H1 (cell line): ENCODE results near the gene CASD1. TPM values are rescaled to one million over a fixed set of nuclear protein-coding genes. Genes with fewer than 3 reads are reported as not detected.

Experiments
- CTCF ChIA-PET: fragments of 300-600 bp; sonication (Branson Sonifier 250); formaldehyde crosslinking; loops from one replicate; lab custom pipeline; 2021; ENCODE audit not compliant: partially characterized antibody; lab: Charles Lee
- POLR2A ChIA-PET: fragments of 300-600 bp; sonication (Branson Sonifier 250); formaldehyde crosslinking; loops from one replicate; lab custom pipeline; 2021; ENCODE audit warnings: inconsistent platforms; ENCODE audit not compliant: partially characterized antibody; lab: Charles Lee
- DNase-seq, 2 experiments: peaks; one replicate each; pipeline versions ENCODE4 v3.0.0 to v3.0.0-alpha.2; 2010 to 2022; ENCODE audit warnings: low spot score in 2 of 2, low read depth in 1 of 2, mixed read lengths in 1 of 2
- FAIRE-seq: peaks from 2 replicates; lab custom pipeline; 2011; peaks lifted over from hg19 to GRCh38; lab: Jason Lieb, UNC
- H2AFZ ChIP-seq: 2 replicates; pipeline ENCODE4 v1.8.1; 2012; ENCODE audit warnings: low read length, inconsistent platforms
- H2AK5ac ChIP-seq: 2 replicates; pipeline ENCODE4 v1.6.1; 2013; ENCODE audit warnings: low read depth, low read length
- H2BK120ac ChIP-seq: replicated peaks from 2 replicates; pipeline ENCODE3; 2013; ENCODE audit warnings: low read depth, low read length, inconsistent platforms
- H2BK12ac ChIP-seq: 2 replicates; pipeline ENCODE4 v1.6.1; 2013; ENCODE audit warnings: low read depth, low read length
- H2BK15ac ChIP-seq: 2 replicates; pipeline ENCODE4 v1.6.1; 2013; ENCODE audit warnings: low read length
- H2BK20ac ChIP-seq: 2 replicates; pipeline ENCODE4 v1.6.1; 2013; ENCODE audit warnings: low read length
- H2BK5ac ChIP-seq: 2 replicates; pipeline ENCODE4 v1.6.1; 2013; ENCODE audit warnings: low read depth, low read length
- H3K14ac ChIP-seq: 2 replicates; pipeline ENCODE4 v1.6.1; 2013; ENCODE audit warnings: inconsistent platforms; ENCODE audit not compliant: insufficient read length
- H3K18ac ChIP-seq: 2 replicates; pipeline ENCODE4 v1.6.1; 2013; ENCODE audit warnings: low read length; ENCODE audit errors: extremely low read depth
- H3K23ac ChIP-seq: 2 replicates; pipeline ENCODE4 v1.6.1; 2013; ENCODE audit warnings: inconsistent platforms; ENCODE audit not compliant: insufficient read length
- H3K23me2 ChIP-seq: 2 replicates; pipeline ENCODE4 v1.6.1; 2013; ENCODE audit warnings: low read depth, low read length
- H3K27ac ChIP-seq: 2 replicates; pipeline ENCODE4 v1.6.1; 2011; ENCODE audit warnings: low read depth, low read length, inconsistent platforms
- H3K27me3 ChIP-seq, 4 experiments: replicated peaks in 1 of 4; 1 replicate in 1 of 4; 2 replicates in 3 of 4; pipeline versions ENCODE4 v1.6.1 to v1.8.1; 2011 to 2013; ENCODE audit warnings: low read length in 3 of 4, mild to moderate bottlenecking in 3 of 4, inconsistent platforms in 2 of 4, mixed read lengths in 2 of 4, moderate library complexity in 1 of 4; ENCODE audit not compliant: control insufficient read depth in 3 of 4, insufficient read depth in 3 of 4; ENCODE audit errors: extremely low read depth in 1 of 4
- H3K36me3 ChIP-seq, 4 experiments: 2 replicates each; pipeline versions ENCODE4 v1.6.1 to v1.8.1; 2011 to 2013; ENCODE audit warnings: mild to moderate bottlenecking in 4 of 4, low read length in 3 of 4, moderate library complexity in 2 of 4, control low read depth in 1 of 4, inconsistent platforms in 1 of 4; ENCODE audit not compliant: insufficient read depth in 4 of 4, control insufficient read depth in 2 of 4
- H3K4ac ChIP-seq: replicated peaks from 2 replicates; pipeline ENCODE3; 2013; ENCODE audit warnings: low read length, low read depth, mixed read lengths, inconsistent platforms; ENCODE audit not compliant: insufficient read length
- H3K4me1 ChIP-seq, 4 experiments: replicated peaks in 1 of 4; 1 replicate in 1 of 4; 2 replicates in 3 of 4; pipeline versions ENCODE4 v1.6.1 to v1.8.1; 2011 to 2013; ENCODE audit warnings: low read length in 3 of 4, inconsistent platforms in 2 of 4, mixed read lengths in 1 of 4; ENCODE audit not compliant: insufficient read depth in 4 of 4, control insufficient read depth in 3 of 4
- H3K4me2 ChIP-seq, 2 experiments: 2 replicates each; pipeline versions ENCODE4 v1.6.1 to v1.8.1; 2011 to 2013; ENCODE audit warnings: low read depth in 2 of 2, low read length in 2 of 2, control low read depth in 1 of 2, inconsistent platforms in 1 of 2, mild to moderate bottlenecking in 1 of 2; ENCODE audit not compliant: insufficient read depth in 1 of 2
- H3K4me3 ChIP-seq, 4 experiments: fragments of 200-600, 300-600 bp in 1 of 4; sonication (generic), shearing (Covaris generic), sonication (Bioruptor Twin) in 1 of 4; 2 replicates each; pipeline versions ENCODE4 v1.5.1 to v1.8.1; 2011 to 2016; ENCODE audit warnings: low read length in 4 of 4, low read depth in 3 of 4, control low read depth in 2 of 4, inconsistent platforms in 2 of 4, mild to moderate bottlenecking in 2 of 4, mixed read lengths in 1 of 4, moderate library complexity in 1 of 4; ENCODE audit not compliant: insufficient read depth in 2 of 4; ENCODE audit errors: extremely low read depth in 1 of 4
- H3K56ac ChIP-seq: replicated peaks from 2 replicates; pipeline ENCODE3; 2013; ENCODE audit warnings: low read depth, mild to moderate bottlenecking, mixed read lengths, low read length, inconsistent platforms; ENCODE audit not compliant: insufficient read length
- H3K79me1 ChIP-seq: 2 replicates; pipeline ENCODE4 v1.6.1; 2013; ENCODE audit warnings: low read depth, low read length, control low read depth
- H3K79me2 ChIP-seq, 2 experiments: 2 replicates each; pipeline versions ENCODE4 v1.6.1 to v1.8.1; 2012 to 2013; ENCODE audit warnings: low read length in 2 of 2, mild to moderate bottlenecking in 2 of 2, inconsistent platforms in 1 of 2; ENCODE audit not compliant: insufficient read depth in 2 of 2, control insufficient read depth in 1 of 2
- H3K9ac ChIP-seq, 4 experiments: replicated peaks in 1 of 4; 1 replicate in 1 of 4; 2 replicates in 3 of 4; pipeline versions ENCODE4 v1.6.1 to v1.8.1; 2011 to 2013; ENCODE audit warnings: low read depth in 3 of 4, low read length in 3 of 4, control low read depth in 2 of 4, mild to moderate bottlenecking in 2 of 4, moderate library complexity in 2 of 4, inconsistent platforms in 1 of 4; ENCODE audit errors: extremely low read depth in 1 of 4
- H3K9me3 ChIP-seq, 2 experiments: 2 replicates each; pipeline versions ENCODE4 v1.6.1 to v1.8.1; 2012 to 2013; ENCODE audit warnings: mild to moderate bottlenecking in 2 of 2, moderate library complexity in 2 of 2, control low read depth in 1 of 2, inconsistent platforms in 1 of 2, low read depth in 1 of 2, low read length in 1 of 2, mixed read lengths in 1 of 2; ENCODE audit not compliant: insufficient read depth in 2 of 2
- H4K20me1 ChIP-seq, 2 experiments: replicated peaks in 1 of 2; 2 replicates each; pipeline versions ENCODE3 to v1.8.1; 2011 to 2013; ENCODE audit warnings: inconsistent platforms in 2 of 2, low read length in 2 of 2, mild to moderate bottlenecking in 1 of 2; ENCODE audit not compliant: insufficient read depth in 2 of 2, control insufficient read depth in 1 of 2
- H4K5ac ChIP-seq: 2 replicates; pipeline ENCODE4 v1.6.1; 2013; ENCODE audit warnings: low read length, low read depth, mixed read lengths, inconsistent platforms; ENCODE audit not compliant: insufficient read length
- H4K8ac ChIP-seq: 2 replicates; pipeline ENCODE4 v1.8.0; 2013; ENCODE audit warnings: mild to moderate bottlenecking, moderate library complexity, low read length, inconsistent platforms; ENCODE audit not compliant: insufficient read depth; ENCODE audit errors: extremely low read depth
- H4K91ac ChIP-seq: replicated peaks from 2 replicates; pipeline ENCODE3; 2013; ENCODE audit warnings: low read length, mixed read lengths, inconsistent platforms; ENCODE audit not compliant: insufficient read length
- GABPA ChIP-seq: IDR thresholded peaks from 2 replicates; pipeline ENCODE4 v1.6.1; 2011; ENCODE audit warnings: mild to moderate bottlenecking, low read length, moderate library complexity, borderline replicate concordance; ENCODE audit not compliant: insufficient read depth
- PHF8 ChIP-seq: fragments of 200-600 bp; sonication (generic); conservative IDR thresholded peaks from 2 replicates; pipeline ENCODE4 v1.7.1; 2012; ENCODE audit warnings: low read depth, mild to moderate bottlenecking, inconsistent platforms, low read length, moderate library complexity
- polyA plus RNA-seq, 7 experiments: library from polyadenylated mRNA; depleted of rRNA in 3 of 7; stranded (reverse) in 5 of 7; unstranded in 2 of 7; fragments of >200 nt in 5 of 7; fragments of 200-250 nt in 2 of 7; gene quantifications; 1 replicate in 5 of 7; 2 replicates in 1 of 7; 4 replicates in 1 of 7; pipeline versions ENCODE4 v1.2.1 to v1.2.3, GENCODE V29; 2011 to 2013; ENCODE audit warnings: missing spikeins in 2 of 7, mixed read lengths in 2 of 7
- total RNA-seq: library from RNA; stranded (reverse); fragmentation: NEBNext Ultra II Directional; extraction: Animal tissue kit (Norgen Biotek cat#: 25700); gene quantifications from 2 replicates; pipeline ENCODE4 v1.2.1, GENCODE V29; 2021

Gene CASD1
- total and polyA plus RNA-seq, 2 of the 8 experiments (the other 6 are each of a cell fraction or from before 2014, with no cell fraction given), result 14.2 to 18.8 TPM

DNA sequence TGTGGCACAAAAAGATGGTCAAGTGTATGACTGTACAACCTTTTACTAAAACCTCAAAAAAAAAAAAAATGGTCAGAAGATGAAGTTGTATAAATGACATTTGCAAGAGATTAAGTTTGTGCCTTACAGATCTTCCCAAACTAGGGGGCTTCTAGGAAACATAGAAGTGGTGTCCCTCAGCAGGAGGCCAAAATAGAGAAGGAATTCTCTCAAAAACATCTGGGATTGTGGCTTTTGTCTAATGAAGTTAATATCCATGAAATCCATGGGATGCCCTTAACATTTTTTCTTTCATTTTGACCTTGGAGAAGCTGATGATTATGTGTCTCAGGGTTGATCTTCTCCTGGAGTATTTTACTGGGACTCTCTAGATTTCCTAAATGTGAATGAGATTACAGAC, 62.2 kb downstream of the CASD1 start:
- H3K4me2 ChIP-seq, result no peak overlapping the region
- no peak overlapping the region for H2BK15ac ChIP-seq
- no peak overlapping the region for H3K56ac ChIP-seq
- H3K36me3 ChIP-seq, result no peaks in the 10 kb centered on the region
- H3K9ac ChIP-seq, result no peak overlapping the region
- no peaks in the 10 kb centered on the region for H4K20me1 ChIP-seq
- H2BK20ac ChIP-seq, result no peak overlapping the region
- H2BK12ac ChIP-seq, result no peak overlapping the region
- H2BK120ac ChIP-seq, result no peak overlapping the region
- no peak overlapping the region for H3K27ac ChIP-seq
- TF ChIP-seq GABPA, result no peak
- TF ChIP-seq PHF8, result no peak
- TF ChIP-seq, all 59 proteins: peak for 0
- H3K4me3 ChIP-seq, result no peak overlapping the region
- H3K23me2 ChIP-seq, result no peaks in the 10 kb centered on the region
- no peak for DNase-seq
- no peak overlapping the region for H2AK5ac ChIP-seq
- H4K5ac ChIP-seq, result no peak overlapping the region
- H2AFZ ChIP-seq, result no peak overlapping the region
- no peaks in the 10 kb centered on the region for H3K27me3 ChIP-seq
- no peak for FAIRE-seq
- H3K9me3 ChIP-seq, result peaks cover 6% of the 10 kb centered on the region in 2 experiments; a peak in 1 of 4 replicates
- ChIA-PET CTCF (no interaction called here), POLR2A (no interaction called here)
- no peak overlapping the region for H4K91ac ChIP-seq
- no peaks in the 10 kb centered on the region for H3K79me2 ChIP-seq
- no peak overlapping the region for H2BK5ac ChIP-seq
- no peak overlapping the region for H3K14ac ChIP-seq
- H3K23ac ChIP-seq, result no peak overlapping the region
- no peak overlapping the region for H3K18ac ChIP-seq
- H3K4me1 ChIP-seq, result no peaks in the 10 kb centered on the region
- no peaks in the 10 kb centered on the region for H3K79me1 ChIP-seq
- H4K8ac ChIP-seq, result no peak overlapping the region
- H3K4ac ChIP-seq, result no peak overlapping the region
